ENCODE data around the gene TBCD.

The TBCD gene

DNA sequence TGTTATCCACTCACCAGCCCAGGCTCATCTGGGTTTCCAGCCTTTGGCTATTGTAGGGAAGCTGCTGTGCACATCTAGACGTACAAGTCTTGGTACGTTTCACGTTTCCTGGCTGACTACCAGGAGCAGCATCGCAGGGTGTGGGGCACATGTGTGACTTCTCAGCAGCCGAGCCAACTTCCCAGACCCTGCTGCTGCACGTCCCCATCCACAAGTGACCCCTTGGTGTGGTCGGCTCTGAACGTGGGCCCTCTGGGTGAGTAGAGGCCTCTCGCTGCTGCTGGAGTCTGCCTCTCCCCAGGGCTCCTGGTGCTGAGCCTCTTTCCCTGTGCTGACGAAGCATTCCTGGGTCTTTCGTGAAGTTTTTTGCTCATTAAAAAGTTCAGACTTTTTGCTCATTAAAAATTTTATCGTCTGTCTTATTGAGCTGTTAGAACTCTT is 158.2 kb downstream of the TBCD start:
- H2AFZ ChIP-seq (ENCODE audit: low read length), result no peak overlapping the region
- H3K4me1 ChIP-seq (ENCODE audit: low read length), result no peaks in the 10 kb centered on the region
- no peak for DNase-seq
- H3K4me3 ChIP-seq (ENCODE audit: low read length), result no peak overlapping the region
- no peaks in the 10 kb centered on the region for H4K20me1 ChIP-seq (ENCODE audit: insufficient read depth, low read length)
- no peak overlapping the region for H3K9ac ChIP-seq (ENCODE audit: low read length)
- no peak overlapping the region for H3K27ac ChIP-seq (ENCODE audit: low read length)
- H3K9me2 ChIP-seq (replicated peaks; ENCODE audit: insufficient read depth, low read length), result no peaks in the 10 kb centered on the region
- H3K79me2 ChIP-seq (ENCODE audit: low read length), result no peaks in the 10 kb centered on the region
- H3K36me3 ChIP-seq (replicated peaks; ENCODE audit: insufficient read depth, low read length), result no peaks in the 10 kb centered on the region
- no peaks in the 10 kb centered on the region for H3K9me3 ChIP-seq (replicated peaks; ENCODE audit: insufficient read depth, low read length)
- no peak for TF ChIP-seq EZH2 (optimal IDR thresholded peaks at IDR 0.05; ENCODE audit: low read depth, low read length)
- TF ChIP-seq, protein P1, sequence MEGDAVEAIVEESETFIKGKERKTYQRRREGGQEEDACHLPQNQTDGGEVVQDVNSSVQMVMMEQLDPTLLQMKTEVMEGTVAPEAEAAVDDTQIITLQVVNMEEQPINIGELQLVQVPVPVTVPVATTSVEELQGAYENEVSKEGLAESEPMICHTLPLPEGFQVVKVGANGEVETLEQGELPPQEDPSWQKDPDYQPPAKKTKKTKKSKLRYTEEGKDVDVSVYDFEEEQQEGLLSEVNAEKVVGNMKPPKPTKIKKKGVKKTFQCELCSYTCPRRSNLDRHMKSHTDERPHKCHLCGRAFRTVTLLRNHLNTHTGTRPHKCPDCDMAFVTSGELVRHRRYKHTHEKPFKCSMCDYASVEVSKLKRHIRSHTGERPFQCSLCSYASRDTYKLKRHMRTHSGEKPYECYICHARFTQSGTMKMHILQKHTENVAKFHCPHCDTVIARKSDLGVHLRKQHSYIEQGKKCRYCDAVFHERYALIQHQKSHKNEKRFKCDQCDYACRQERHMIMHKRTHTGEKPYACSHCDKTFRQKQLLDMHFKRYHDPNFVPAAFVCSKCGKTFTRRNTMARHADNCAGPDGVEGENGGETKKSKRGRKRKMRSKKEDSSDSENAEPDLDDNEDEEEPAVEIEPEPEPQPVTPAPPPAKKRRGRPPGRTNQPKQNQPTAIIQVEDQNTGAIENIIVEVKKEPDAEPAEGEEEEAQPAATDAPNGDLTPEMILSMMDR (IDR thresholded peaks at IDR 0.05; ENCODE audit: low read length), result no peak
- no peak for TF ChIP-seq EZH2phosphoT487 (IDR thresholded peaks at IDR 0.05; ENCODE audit: low read length)
- H3K4me2 ChIP-seq (ENCODE audit: low read depth, low read length), result no peak overlapping the region
- no peaks in the 10 kb centered on the region for H3K27me3 ChIP-seq (replicated peaks; ENCODE audit: insufficient read depth, low read length)
- H3F3A ChIP-seq (ENCODE audit: insufficient read depth, low read length), result no peaks in the 10 kb centered on the region

DNA sequence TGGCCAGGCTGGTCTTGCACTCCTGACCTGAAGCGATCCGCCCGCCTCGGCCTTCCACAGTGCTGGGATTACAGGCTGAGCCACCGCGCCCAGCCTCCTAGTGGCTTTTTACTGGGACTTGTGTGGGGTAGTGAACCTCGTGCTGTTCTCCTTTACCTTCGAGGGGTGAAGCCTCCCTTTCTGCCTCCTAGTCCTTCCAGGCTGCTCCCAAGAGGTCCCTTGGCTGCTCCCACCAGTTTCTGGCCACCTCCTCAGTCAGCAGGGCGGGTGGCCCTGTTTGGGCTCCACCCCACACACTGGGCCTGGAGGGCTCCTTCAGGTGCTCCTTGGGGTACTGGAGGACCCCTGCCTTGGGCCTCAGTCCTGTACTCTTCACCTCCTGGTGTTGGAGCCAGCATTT is 158.9 kb downstream of the TBCD start:
- no peaks in the 10 kb centered on the region for H3F3A ChIP-seq (ENCODE audit: insufficient read depth, low read length)
- H3K9me3 ChIP-seq (replicated peaks; ENCODE audit: insufficient read depth, low read length), result no peaks in the 10 kb centered on the region
- no peaks in the 10 kb centered on the region for H4K20me1 ChIP-seq (ENCODE audit: insufficient read depth, low read length)
- H3K36me3 ChIP-seq (replicated peaks; ENCODE audit: insufficient read depth, low read length), result no peaks in the 10 kb centered on the region
- H3K9ac ChIP-seq (ENCODE audit: low read length), result no peak overlapping the region
- H3K27ac ChIP-seq (ENCODE audit: low read length), result no peak overlapping the region
- no peak overlapping the region for H2AFZ ChIP-seq (ENCODE audit: low read length)
- no peak overlapping the region for H3K4me2 ChIP-seq (ENCODE audit: low read depth, low read length)
- no peaks in the 10 kb centered on the region for H3K27me3 ChIP-seq (replicated peaks; ENCODE audit: insufficient read depth, low read length)
- H3K4me1 ChIP-seq (ENCODE audit: low read length), result no peaks in the 10 kb centered on the region
- H3K9me2 ChIP-seq (replicated peaks; ENCODE audit: insufficient read depth, low read length), result no peaks in the 10 kb centered on the region
- H3K79me2 ChIP-seq (ENCODE audit: low read length), result no peaks in the 10 kb centered on the region
- no peak overlapping the region for H3K4me3 ChIP-seq (ENCODE audit: low read length)
- TF ChIP-seq, protein P1 (IDR thresholded peaks at IDR 0.05; ENCODE audit: low read length), result no peak
- no peak for TF ChIP-seq EZH2phosphoT487 (IDR thresholded peaks at IDR 0.05; ENCODE audit: low read length)
- no peak for TF ChIP-seq EZH2 (optimal IDR thresholded peaks at IDR 0.05; ENCODE audit: low read depth, low read length)
- DNase-seq, result no peak

- Histone ChIP-seq H3K4me3 (ENCODE audit: low read length) (no peak overlapping the region), H3K27me3 (replicated peaks; ENCODE audit: insufficient read depth, low read length) (no peaks in the 10 kb centered on the region), H3K27ac (ENCODE audit: low read length) (no peak overlapping the region), H3K9ac (ENCODE audit: low read length) (no peak overlapping the region), H3K36me3 (replicated peaks; ENCODE audit: insufficient read depth, low read length) (no peaks in the 10 kb centered on the region), H3K4me1 (ENCODE audit: low read length) (no peaks in the 10 kb centered on the region), H3K4me2 (ENCODE audit: low read depth, low read length) (no peak overlapping the region), H2AFZ (ENCODE audit: low read length) (no peak overlapping the region), H3F3A (ENCODE audit: insufficient read depth, low read length) (no peaks in the 10 kb centered on the region), H3K9me2 (replicated peaks; ENCODE audit: insufficient read depth, low read length) (no peaks in the 10 kb centered on the region), H3K9me3 (replicated peaks; ENCODE audit: insufficient read depth, low read length) (no peaks in the 10 kb centered on the region), H3K79me2 (ENCODE audit: low read length) (no peaks in the 10 kb centered on the region), H4K20me1 (ENCODE audit: insufficient read depth, low read length) (no peaks in the 10 kb centered on the region)
- no peak for DNase-seq
- TF ChIP-seq, protein P1 (IDR thresholded peaks at IDR 0.05; ENCODE audit: low read length), result no peak
- no peak for TF ChIP-seq EZH2 (optimal IDR thresholded peaks at IDR 0.05; ENCODE audit: low read depth, low read length)
- no peak for TF ChIP-seq EZH2phosphoT487 (IDR thresholded peaks at IDR 0.05; ENCODE audit: low read length)
These were observed 160.0 kb downstream of the TBCD start for GRCh38 chr17:82911822-82912221.
